ENCODE results near the gene ERCC1.
"Not testable (repeated sequence)": the region's sequence is repeated elsewhere in the genome, so short reads cannot be mapped to it uniquely, and the experiment has no call there.

The ERCC1 gene

GRCh38 chr19:45417151-45417550 lies 6.6 kb downstream of the ERCC1 start:
- TF ChIP-seq POLR2AphosphoS5 (IDR thresholded peaks at IDR 0.05; ENCODE audit: low read depth, low read length) (no peak), POU2F2 (IDR thresholded peaks at IDR 0.05; ENCODE audit: low read depth, low read length) (no peak), PAX5 (IDR thresholded peaks at IDR 0.05; ENCODE audit: insufficient read depth, low read length, severe bottlenecking) (no peak), POLR2A (IDR thresholded peaks at IDR 0.05; ENCODE audit: low read depth, low read length) (no peak), TAF1 (IDR thresholded peaks at IDR 0.05; ENCODE audit: low read depth, low read length) (no peak), SPI1 (IDR thresholded peaks at IDR 0.05; ENCODE audit: low read depth, low read length) (no peak)
- FAIRE-seq, result no peak
- no peak for DNase-seq (ENCODE audit: insufficient read length, low spot score)

GRCh38 chr19:45414468-45414867 lies 9.2 kb downstream of the ERCC1 start:
- no peak for TF ChIP-seq PAX5 (IDR thresholded peaks at IDR 0.05; ENCODE audit: insufficient read depth, low read length, severe bottlenecking)
- DNase-seq (ENCODE audit: insufficient read length, low spot score) (no peak), FAIRE-seq (no peak)

- no peak for FAIRE-seq
- TF ChIP-seq POU2F2 (IDR thresholded peaks at IDR 0.05; ENCODE audit: low read depth, low read length), result no peak
- TF ChIP-seq POLR2A (IDR thresholded peaks at IDR 0.05; ENCODE audit: low read depth, low read length), result no peak
- no peak for TF ChIP-seq PAX5 (IDR thresholded peaks at IDR 0.05; ENCODE audit: insufficient read depth, low read length, severe bottlenecking)
- no peak for TF ChIP-seq POLR2AphosphoS5 (IDR thresholded peaks at IDR 0.05; ENCODE audit: low read depth, low read length)
- no peak for TF ChIP-seq TAF1 (IDR thresholded peaks at IDR 0.05; ENCODE audit: low read depth, low read length)
- TF ChIP-seq SPI1 (IDR thresholded peaks at IDR 0.05; ENCODE audit: low read depth, low read length), result no peak
- no peak for DNase-seq (ENCODE audit: insufficient read length, low spot score)
These were observed 10.2 kb downstream of the ERCC1 start for GRCh38 chr19:45413497-45413896.

- not testable (repeated sequence) for DNase-seq (ENCODE audit: insufficient read length, low spot score); FAIRE-seq
These were observed 13.4 kb downstream of the ERCC1 start for GRCh38 chr19:45410330-45410729.

- DNase-seq (ENCODE audit: insufficient read length, low spot score), result no peak
- TF ChIP-seq SPI1 (IDR thresholded peaks at IDR 0.05; ENCODE audit: low read depth, low read length) (no peak), PAX5 (IDR thresholded peaks at IDR 0.05; ENCODE audit: insufficient read depth, low read length, severe bottlenecking) (no peak), POLR2A (IDR thresholded peaks at IDR 0.05; ENCODE audit: low read depth, low read length) (no peak)
- no peak for FAIRE-seq
These were observed 14.2 kb downstream of the ERCC1 start for GRCh38 chr19:45409557-45409920.

- FAIRE-seq (no peak), DNase-seq (ENCODE audit: insufficient read length, low spot score) (no peak)
- TF ChIP-seq TAF1 (IDR thresholded peaks at IDR 0.05; ENCODE audit: low read depth, low read length), result no peak
These were observed 14.7 kb downstream of the ERCC1 start for GRCh38 chr19:45408830-45409556.

GRCh38 chr19:45408121-45408520 lies 15.6 kb downstream of the ERCC1 start:
- no peak for FAIRE-seq
- TF ChIP-seq POLR2A (IDR thresholded peaks at IDR 0.05; ENCODE audit: low read depth, low read length) (no peak), PAX5 (IDR thresholded peaks at IDR 0.05; ENCODE audit: insufficient read depth, low read length, severe bottlenecking) (no peak), POU2F2 (IDR thresholded peaks at IDR 0.05; ENCODE audit: low read depth, low read length) (no peak), POLR2AphosphoS5 (IDR thresholded peaks at IDR 0.05; ENCODE audit: low read depth, low read length) (no peak), TAF1 (IDR thresholded peaks at IDR 0.05; ENCODE audit: low read depth, low read length) (no peak), SPI1 (IDR thresholded peaks at IDR 0.05; ENCODE audit: low read depth, low read length) (no peak)
- no peak for DNase-seq (ENCODE audit: insufficient read length, low spot score)

GRCh38 chr19:45407585-45407984 lies 16.1 kb downstream of the ERCC1 start:
- DNase-seq (ENCODE audit: insufficient read length, low spot score); FAIRE-seq: not testable (repeated sequence)

- DNase-seq (ENCODE audit: insufficient read length, low spot score) (no peak), FAIRE-seq (no peak)
- no peak for TF ChIP-seq TAF1 (IDR thresholded peaks at IDR 0.05; ENCODE audit: low read depth, low read length)
- TF ChIP-seq POLR2A (IDR thresholded peaks at IDR 0.05; ENCODE audit: low read depth, low read length), result no peak
- TF ChIP-seq PAX5 (IDR thresholded peaks at IDR 0.05; ENCODE audit: insufficient read depth, low read length, severe bottlenecking), result no peak
- no peak for TF ChIP-seq POLR2AphosphoS5 (IDR thresholded peaks at IDR 0.05; ENCODE audit: low read depth, low read length)
- no peak for TF ChIP-seq POU2F2 (IDR thresholded peaks at IDR 0.05; ENCODE audit: low read depth, low read length)
- TF ChIP-seq SPI1 (IDR thresholded peaks at IDR 0.05; ENCODE audit: low read depth, low read length), result no peak
These were observed 16.7 kb downstream of the ERCC1 start for GRCh38 chr19:45407091-45407375.

- TF ChIP-seq TAF1 (IDR thresholded peaks at IDR 0.05; ENCODE audit: low read depth, low read length), result peak; percentile 66
- peak; percentile 64 for TF ChIP-seq POU2F2 (IDR thresholded peaks at IDR 0.05; ENCODE audit: low read depth, low read length)
- TF ChIP-seq POLR2AphosphoS5 (IDR thresholded peaks at IDR 0.05; ENCODE audit: low read depth, low read length), result peak; percentile 45; the same call in 1 of the 2 replicates
- peak; percentile 82 for TF ChIP-seq POLR2A (IDR thresholded peaks at IDR 0.05; ENCODE audit: low read depth, low read length)
- no peak for TF ChIP-seq PAX5 (IDR thresholded peaks at IDR 0.05; ENCODE audit: insufficient read depth, low read length, severe bottlenecking)
- TF ChIP-seq SPI1 (IDR thresholded peaks at IDR 0.05; ENCODE audit: low read depth, low read length), result no peak
- peak; percentile 93 for FAIRE-seq
- DNase-seq (ENCODE audit: insufficient read length, low spot score), result peak; percentile 91
These were observed 17.3 kb downstream of the ERCC1 start, which contains the start of gene POLR1G for GRCh38 chr19:45406226-45407090. POLR1G (plus strand) TSS chr19:45406644; CDS start chr19:45406697, 53 bp downstream.
